Activated B cell treated with CpG ODN at 0.5 μM for 24 hours (primary cell): ENCODE data around the gene SLC39A1. TPM values are rescaled to one million over a fixed set of nuclear protein-coding genes. Genes with fewer than 3 reads are reported as not detected.
"Not testable (repeated sequence)": the region's sequence is repeated elsewhere in the genome, so short reads cannot be mapped to it uniquely, and the experiment has no call there.

ENCODE experiments used
- ATAC-seq: fragments of 200-7000 bp; cut with Tn5 transposase; one replicate; pipeline ENCODE4 v1.10.0; 2021; ENCODE audit warnings: low read depth, mild to moderate bottlenecking, moderate library complexity
- CTCF ChIA-PET: fragments of 350-600 bp; sonication (Branson Sonifier 250); formaldehyde crosslinking; loops from one replicate; lab custom pipeline; 2021; ENCODE audit warnings: antibody characterized with exemption; lab: Charles Lee
- POLR2A ChIA-PET: fragments of 350-600 bp; sonication (Branson Sonifier 250); formaldehyde crosslinking; loops from one replicate; lab custom pipeline; 2021; ENCODE audit warnings: antibody characterized with exemption; lab: Charles Lee
- DNase-seq: peaks from one replicate; pipeline ENCODE4 v3.0.0; 2022
- H3K27ac Mint-ChIP-seq: one replicate; pipeline ENCODE4 v1.8.0; 2020; ENCODE audit warnings: mixed read lengths
- H3K27me3 Mint-ChIP-seq: one replicate; pipeline ENCODE4 v1.8.0; 2021; ENCODE audit warnings: mixed read lengths
- H3K36me3 Mint-ChIP-seq: one replicate; pipeline ENCODE4 v1.8.0; 2021; ENCODE audit warnings: low read depth, mixed read lengths
- H3K4me1 Mint-ChIP-seq: one replicate; pipeline ENCODE4 v1.8.0; 2021; ENCODE audit warnings: mixed read lengths
- H3K4me3 Mint-ChIP-seq: one replicate; pipeline ENCODE4 v1.8.0; 2020; ENCODE audit warnings: mild to moderate bottlenecking, mixed read lengths
- H3K9me3 Mint-ChIP-seq: one replicate; pipeline ENCODE4 v1.8.0; 2020; ENCODE audit warnings: mixed read lengths
- CTCF ChIP-seq: fragments of 200-600 bp; IDR thresholded peaks from one replicate; pipeline ENCODE4 v1.8.0; 2022; ENCODE audit warnings: antibody characterized with exemption, mild to moderate bottlenecking
- intact Hi-C: fragments of 100-400 bp; cut with micrococcal nuclease; formaldehyde crosslinking; loops from one replicate; pipeline ENCODE4 v1.15.1; 2024
- total RNA-seq: library from RNA; stranded (reverse); gene quantifications from 2 replicates; pipeline ENCODE4 v1.2.3, GENCODE V29; 2022

Gene SLC39A1
- total RNA-seq, 1 donor from 2014 or later = 56.3 TPM

DNA sequence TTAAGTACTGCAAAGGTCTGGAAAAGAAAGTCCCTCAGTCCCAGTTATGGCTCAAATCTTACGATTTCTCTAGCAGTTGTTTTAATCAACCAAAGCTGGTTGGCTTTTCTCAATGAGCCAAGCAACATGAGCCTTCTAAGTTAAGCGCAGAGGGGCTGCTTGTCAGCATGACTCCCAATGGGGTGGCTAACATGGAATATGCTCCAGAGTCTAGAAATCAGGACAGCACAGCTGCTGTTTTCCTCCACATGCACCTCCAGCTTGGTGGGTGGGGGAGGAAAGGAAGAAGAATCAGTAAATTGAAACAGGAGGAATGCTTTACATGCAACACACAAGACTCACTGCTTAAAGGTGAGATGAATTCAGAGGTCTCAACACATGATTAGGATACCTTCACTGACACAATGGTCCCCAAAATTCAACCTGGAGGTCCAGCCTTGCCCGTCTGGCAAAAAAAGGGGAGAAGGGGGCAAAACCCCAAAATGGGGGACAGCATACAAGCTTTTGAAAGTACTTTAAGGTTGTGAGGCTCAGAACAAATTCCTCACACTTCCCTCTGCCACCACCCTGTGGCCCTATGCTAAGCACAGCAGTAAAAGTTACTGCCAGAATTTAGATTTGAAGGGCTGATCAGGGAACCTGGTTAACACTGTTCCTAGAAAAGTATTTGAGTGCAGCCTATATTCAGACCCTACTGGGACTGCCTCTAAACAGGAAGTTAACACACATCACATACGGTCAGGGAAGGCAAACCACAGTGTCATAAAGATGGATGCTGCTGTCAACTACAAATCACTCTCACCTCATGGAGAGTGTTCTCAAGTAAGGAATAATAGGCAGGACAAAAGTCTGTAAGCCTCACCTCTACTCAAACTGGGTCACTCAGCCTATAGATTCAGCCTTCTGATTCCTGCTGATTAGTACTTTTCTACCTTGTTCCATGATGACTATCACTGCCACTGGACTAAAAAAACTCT is 43.2 kb downstream of the SLC39A1 start:
- H3K4me3 Mint-ChIP-seq = peak overlapping the region; percentile 93
- peak overlapping the region; percentile 75 for H3K27ac Mint-ChIP-seq
- peaks cover 61% of the 10 kb centered on the region for H3K4me1 Mint-ChIP-seq
- ATAC-seq (no peak), DNase-seq (no peak)
- ChIA-PET POLR2A (interaction anchor here (0.6 to 7.6 kb wide), 7 partner anchors 25 to 99 kb away, joined by 3 to 186 read pairs (median 7); partner anchors contain the start of genes DENND4B, RAB13 and RPS27), CTCF (interaction anchor here (0.8 to 1.8 kb wide), 9 partner anchors 25 to 144 kb away, joined by 3 to 8 read pairs (median 3); partner anchors contain the start of genes CREB3L4, DENND4B and RAB13)
- no peaks in the 10 kb centered on the region for H3K27me3 Mint-ChIP-seq
- H3K9me3 Mint-ChIP-seq = no peaks in the 10 kb centered on the region
- no peak for TF ChIP-seq CTCF
- peaks cover 32% of the 10 kb centered on the region for H3K36me3 Mint-ChIP-seq
- intact Hi-C loops = loop anchor here (5.0 kb wide), 2 partner anchors 38 to 248 kb away; partner anchors contain the start of gene ILF2

GRCh38 chr1:153916297-153916696 is 47.0 kb downstream of the SLC39A1 start:
- ATAC-seq (no peak), DNase-seq (no peak)
- H3K9me3 Mint-ChIP-seq = no peaks in the 10 kb centered on the region
- POLR2A ChIA-PET = interaction anchor here (0.6 to 1.0 kb wide), 2 partner anchors 50 to 76 kb away, joined by 4 read pairs; no protein-coding TSS in a partner anchor
- no peak for TF ChIP-seq CTCF
- no peak overlapping the region for H3K4me3 Mint-ChIP-seq
- no peaks in the 10 kb centered on the region for H3K27me3 Mint-ChIP-seq
- H3K27ac Mint-ChIP-seq = no peak overlapping the region
- peaks cover 60% of the 10 kb centered on the region for H3K4me1 Mint-ChIP-seq
- intact Hi-C loops = no loop called here
- peaks cover 36% of the 10 kb centered on the region for H3K36me3 Mint-ChIP-seq
- CTCF ChIA-PET = interaction anchor here (1.2 kb wide), 1 partner anchor 89 kb away, joined by 3 read pairs; no protein-coding TSS in a partner anchor

- DNase-seq (no peak), ATAC-seq (no peak)
- peaks cover 32% of the 10 kb centered on the region for H3K36me3 Mint-ChIP-seq
- H3K4me3 Mint-ChIP-seq = no peak overlapping the region
- no peak for TF ChIP-seq CTCF
- no peaks in the 10 kb centered on the region for H3K27me3 Mint-ChIP-seq
- intact Hi-C loops = no loop called here
- no peaks in the 10 kb centered on the region for H3K9me3 Mint-ChIP-seq
- ChIA-PET POLR2A (interaction anchor here (0.7 kb wide), 1 partner anchor 57 kb away, joined by 4 read pairs; no protein-coding TSS in a partner anchor), CTCF (no interaction called here)
- H3K27ac Mint-ChIP-seq = no peak overlapping the region
- H3K4me1 Mint-ChIP-seq = peaks cover 33% of the 10 kb centered on the region
Observed at GRCh38 chr1:153912349-153912748, 51.0 kb downstream of the SLC39A1 start.

GRCh38 chr1:153910560-153910959 is 52.8 kb downstream of the SLC39A1 start:
- Mint-ChIP-seq H3K4me1 (peaks cover 39% of the 10 kb centered on the region), H3K36me3 (peaks cover 34% of the 10 kb centered on the region)
- POLR2A ChIA-PET = interaction anchor here (0.6 to 1.2 kb wide), 4 partner anchors 11 to 56 kb away, joined by 3 to 6 read pairs (median 3); partner anchors contain the start of gene CRTC2
- ATAC-seq, H3K4me3 Mint-ChIP-seq, H3K27me3 Mint-ChIP-seq, intact Hi-C loops, H3K27ac Mint-ChIP-seq, CTCF ChIA-PET, DNase-seq, H3K9me3 Mint-ChIP-seq: not testable (repeated sequence)

Other genes starting within 250 kb of the SLC39A1 start
- 81.1 and 88.6 TPM in 2 replicates for gene INTS3, start 235.5 kb downstream of the SLC39A1 start, total RNA-seq
- gene SLC27A3, start 188.1 kb downstream of the SLC39A1 start, total RNA-seq = 7.8 and 12.6 TPM in 2 replicates
- 78.4 and 86.3 TPM in 2 replicates for gene GATAD2B, start 40.6 kb downstream of the SLC39A1 start, total RNA-seq
- gene DENND4B, start 16.8 kb downstream of the SLC39A1 start, total RNA-seq = 217 and 257 TPM in 2 replicates
- 206 and 247 TPM in 2 replicates for gene CRTC2, start 4.9 kb downstream of the SLC39A1 start, total RNA-seq
- 9.4 and 10.2 TPM in 2 replicates for gene CREB3L4, start 4.4 kb upstream of the SLC39A1 start, total RNA-seq
- gene JTB, start 14.1 kb upstream of the SLC39A1 start, total RNA-seq = 137 and 147 TPM in 2 replicates
- gene RAB13, start 22.8 kb upstream of the SLC39A1 start, total RNA-seq = 48.2 and 49.1 TPM in 2 replicates
- 3,463 and 4,673 TPM in 2 replicates for gene RPS27, start 27.2 kb upstream of the SLC39A1 start, total RNA-seq
- gene NUP210L, start 191.5 kb upstream of the SLC39A1 start, total RNA-seq = 0.22 and 0.27 TPM in 2 replicates
- gene TPM3, start 228.6 kb upstream of the SLC39A1 start, total RNA-seq = 466 and 509 TPM in 2 replicates
- not detected in 2 replicates for gene CFAP141, start 242.8 kb upstream of the SLC39A1 start, total RNA-seq